B cell (primary cell): ENCODE results near the gene NFYC.

ENCODE experiments used
- EZH2 ChIP-seq: IDR thresholded peaks from 2 replicates; pipeline ENCODE4 v1.6.1; 2012; ENCODE audit warnings: borderline replicate concordance, low read depth, mild to moderate bottlenecking, moderate library complexity, low read length; ENCODE audit not compliant: insufficient read depth, poor library complexity, severe bottlenecking
- TF ChIP-seq, protein P1 (sequence below): fragments of 200-600 bp; IDR thresholded peaks from one replicate; pipeline ENCODE4 v1.8.0; 2022; ENCODE audit warnings: antibody characterized with exemption, mild to moderate bottlenecking

DNA sequence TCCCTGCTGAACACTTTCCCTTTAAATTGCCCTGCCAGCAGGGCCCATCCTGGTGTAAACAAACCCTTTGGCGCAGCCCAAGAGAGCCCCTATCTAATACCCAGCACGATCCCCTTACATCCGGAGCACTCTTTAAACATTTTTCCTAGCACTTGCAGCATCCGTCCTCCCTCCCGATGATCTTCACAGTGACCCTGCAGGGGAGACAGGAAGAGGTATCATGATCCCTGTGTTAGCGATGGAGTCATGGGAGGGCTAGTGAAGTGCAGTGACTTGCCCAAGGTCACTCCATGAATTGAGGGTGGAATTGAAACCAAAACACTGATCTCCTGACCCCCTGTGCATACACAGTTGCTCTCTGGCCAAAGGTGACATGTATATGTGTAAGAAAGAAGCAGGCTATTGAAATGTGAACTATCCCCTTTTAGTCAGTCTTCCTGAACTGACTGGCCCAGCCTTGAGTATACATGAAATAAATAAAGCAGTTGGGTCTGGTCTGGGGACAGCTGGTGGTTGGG, 82.3 kb downstream of the NFYC start:
- TF ChIP-seq, protein P1, sequence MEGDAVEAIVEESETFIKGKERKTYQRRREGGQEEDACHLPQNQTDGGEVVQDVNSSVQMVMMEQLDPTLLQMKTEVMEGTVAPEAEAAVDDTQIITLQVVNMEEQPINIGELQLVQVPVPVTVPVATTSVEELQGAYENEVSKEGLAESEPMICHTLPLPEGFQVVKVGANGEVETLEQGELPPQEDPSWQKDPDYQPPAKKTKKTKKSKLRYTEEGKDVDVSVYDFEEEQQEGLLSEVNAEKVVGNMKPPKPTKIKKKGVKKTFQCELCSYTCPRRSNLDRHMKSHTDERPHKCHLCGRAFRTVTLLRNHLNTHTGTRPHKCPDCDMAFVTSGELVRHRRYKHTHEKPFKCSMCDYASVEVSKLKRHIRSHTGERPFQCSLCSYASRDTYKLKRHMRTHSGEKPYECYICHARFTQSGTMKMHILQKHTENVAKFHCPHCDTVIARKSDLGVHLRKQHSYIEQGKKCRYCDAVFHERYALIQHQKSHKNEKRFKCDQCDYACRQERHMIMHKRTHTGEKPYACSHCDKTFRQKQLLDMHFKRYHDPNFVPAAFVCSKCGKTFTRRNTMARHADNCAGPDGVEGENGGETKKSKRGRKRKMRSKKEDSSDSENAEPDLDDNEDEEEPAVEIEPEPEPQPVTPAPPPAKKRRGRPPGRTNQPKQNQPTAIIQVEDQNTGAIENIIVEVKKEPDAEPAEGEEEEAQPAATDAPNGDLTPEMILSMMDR = no peak
- TF ChIP-seq EZH2 = no peak
